Right atrium auricular region (tissue), 2 donors: ENCODE measurements around the gene SPZ1. TPM values are rescaled to one million over a fixed set of nuclear protein-coding genes. Genes with fewer than 3 reads are reported as not detected.
A peak's percentile ranks its signal among the peaks of the same experiment; 100 is the strongest.
"Not testable (repeated sequence)": the region's sequence is repeated elsewhere in the genome, so short reads cannot be mapped to it uniquely, and the experiment has no call there.

Source experiments
- DNase-seq: peaks from one replicate; pipeline ENCODE4 v3.0.0-alpha.2; 2019; ENCODE audit warnings: low spot score
- H3K27ac ChIP-seq, 2 donors: fragments of 200-600 bp; sonication (generic); 1 replicate in 1 of 2; 2 replicates in 1 of 2; pipeline ENCODE4 v1.5.1; 2016 to 2019
- H3K27me3 ChIP-seq, 2 donors: fragments of 200-600 bp; sonication (generic); one replicate each; pipeline versions ENCODE4 v1.5.1 to v1.6.0; 2017 to 2019
- H3K36me3 ChIP-seq: fragments of 200-600 bp; sonication (generic); one replicate; pipeline ENCODE4 v1.5.1; 2016
- H3K4me1 ChIP-seq, 2 donors: fragments of 200-600 bp; sonication (generic); one replicate each; pipeline versions ENCODE4 v1.5.1 to v1.6.0; 2017 to 2019
- H3K4me3 ChIP-seq, 2 donors: fragments of 200-600 bp; sonication (generic); 1 replicate in 1 of 2; 2 replicates in 1 of 2; pipeline ENCODE4 v1.5.1; 2017 to 2019; ENCODE audit warnings: mild to moderate bottlenecking in 1 of 2, moderate library complexity in 1 of 2
- H3K9me3 ChIP-seq, 2 donors: fragments of 200-600 bp; sonication (generic); one replicate each; pipeline ENCODE4 v1.5.1; 2019
- CTCF ChIP-seq, 2 donors: fragments of 200-600 bp; sonication (generic); IDR thresholded peaks; one replicate each; pipeline ENCODE4 v1.5.1; 2019; ENCODE audit warnings: antibody characterized with exemption in 2 of 2
- total RNA-seq, 2 donors: library from RNA; depleted of rRNA; stranded (reverse); fragments of >200 nt; gene quantifications; one replicate each; pipeline ENCODE4 v1.1.0, GENCODE V29; 2016

The SPZ1 gene
- not detected for total RNA-seq

- H3K36me3 ChIP-seq, result no peaks in the 10 kb centered on the region
- TF ChIP-seq CTCF (IDR thresholded peaks at IDR 0.05), result no peak
- no peaks in the 10 kb centered on the region for H3K9me3 ChIP-seq
- H3K27ac ChIP-seq, result no peak within 1 kb of the TSS
- no peak within 1 kb of the TSS for H3K4me3 ChIP-seq
- H3K27me3 ChIP-seq, result no peaks in the 10 kb centered on the region
- no peaks in the 10 kb centered on the region for H3K4me1 ChIP-seq
- DNase-seq, result no peak
These were observed at the start of gene SPZ1 for GRCh38 chr5:80319702-80320101. SPZ1 (plus strand) TSS chr5:80320002; CDS start chr5:80320216, 214 bp downstream.

- not testable (repeated sequence) for H3K4me1 ChIP-seq, H3K36me3 ChIP-seq, H3K9me3 ChIP-seq, H3K27me3 ChIP-seq, DNase-seq, H3K4me3 ChIP-seq, H3K27ac ChIP-seq
These were observed 49.3 kb upstream of the SPZ1 start for GRCh38 chr5:80270543-80270942.

- no peaks in the 10 kb centered on the region for H3K9me3 ChIP-seq
- no peaks in the 10 kb centered on the region for H3K4me1 ChIP-seq
- no peak for DNase-seq
- peak; percentile 21 to 55 for TF ChIP-seq CTCF (IDR thresholded peaks at IDR 0.05)
- no peak overlapping the region for H3K27ac ChIP-seq
- no peaks in the 10 kb centered on the region for H3K27me3 ChIP-seq
- no peak overlapping the region for H3K4me3 ChIP-seq
- no peaks in the 10 kb centered on the region for H3K36me3 ChIP-seq
These were observed 44.5 kb upstream of the SPZ1 start for GRCh38 chr5:80275347-80275746.

- H3K36me3 ChIP-seq, result no peaks in the 10 kb centered on the region
- no peak for TF ChIP-seq CTCF (IDR thresholded peaks at IDR 0.05)
- no peak overlapping the region for H3K27ac ChIP-seq
- H3K27me3 ChIP-seq, result no peaks in the 10 kb centered on the region
- no peak for DNase-seq
- H3K4me1 ChIP-seq, result no peaks in the 10 kb centered on the region
- H3K4me3 ChIP-seq, result no peak overlapping the region
- H3K9me3 ChIP-seq, result no peaks in the 10 kb centered on the region
These were observed 43.6 kb upstream of the SPZ1 start for GRCh38 chr5:80276186-80276585.

- Histone ChIP-seq H3K27me3 (no peaks in the 10 kb centered on the region), H3K4me3 (no peak overlapping the region), H3K36me3 (no peaks in the 10 kb centered on the region), H3K27ac (no peak overlapping the region), H3K9me3 (no peaks in the 10 kb centered on the region), H3K4me1 (no peaks in the 10 kb centered on the region)
- no peak for TF ChIP-seq CTCF (IDR thresholded peaks at IDR 0.05)
- no peak for DNase-seq
These were observed 42.6 kb upstream of the SPZ1 start for GRCh38 chr5:80277191-80277590.

GRCh38 chr5:80282054-80282453, 37.7 kb upstream of the SPZ1 start:
- no peaks in the 10 kb centered on the region for H3K9me3 ChIP-seq
- no peak for TF ChIP-seq CTCF (IDR thresholded peaks at IDR 0.05)
- no peaks in the 10 kb centered on the region for H3K36me3 ChIP-seq
- no peaks in the 10 kb centered on the region for H3K27me3 ChIP-seq
- no peak overlapping the region for H3K27ac ChIP-seq
- DNase-seq, result no peak
- H3K4me3 ChIP-seq, result no peak overlapping the region
- H3K4me1 ChIP-seq, result no peaks in the 10 kb centered on the region
